ENCODE data around the gene BDH2.

BDH2 gene

GRCh38 chr4:103044183-103044582, 55.5 kb downstream of the BDH2 start:
- Histone ChIP-seq H3K4me1 (ENCODE audit: control insufficient read depth, insufficient read depth, low read length) (no peaks in the 10 kb centered on the region), H3K9me3 (ENCODE audit: control insufficient read depth, insufficient read depth, low read depth, low read length) (no peaks in the 10 kb centered on the region), H3K36me3 (ENCODE audit: control insufficient read depth in 2 of 2, insufficient read depth in 1 of 2, low read length in 2 of 2) (peaks cover 0 to 32% of the 10 kb centered on the region in 2 experiments; a peak in 1 of 3 replicates), H3K4me3 (ENCODE audit: low read depth, low read length) (no peak overlapping the region), H3K27ac (ENCODE audit: extremely low read depth, low read depth, low read length) (no peak overlapping the region)
- CTCF ChIA-PET = interaction anchor here (0.9 to 1.3 kb wide), 4 partner anchors 12 to 424 kb away, joined by 3 to 7 read pairs (median 4); no protein-coding TSS in a partner anchor
- TF ChIP-seq ZNF555 (tag by site-specific recombination; conservative IDR thresholded peaks at IDR 0.05) (no peak), ZNF692 (tag by site-specific recombination; IDR thresholded peaks at IDR 0.05) (no peak), GLI4 (tag by site-specific recombination; IDR thresholded peaks at IDR 0.05) (no peak), ZNF558 (tag by site-specific recombination; IDR thresholded peaks at IDR 0.05) (no peak), ZNF416 (tag by site-specific recombination; IDR thresholded peaks at IDR 0.05) (no peak), ZSCAN4 (tag by site-specific recombination; IDR thresholded peaks at IDR 0.05) (no peak), ZNF530 (tag by site-specific recombination; IDR thresholded peaks at IDR 0.05; ENCODE audit: low read depth) (no peak), ZNF174 (tag by site-specific recombination; IDR thresholded peaks at IDR 0.05) (no peak), ZBTB26 (tag by site-specific recombination; optimal IDR thresholded peaks at IDR 0.05) (no peak), IKZF3 (tag by site-specific recombination; IDR thresholded peaks at IDR 0.05) (no peak), ZNF169 (tag by site-specific recombination; IDR thresholded peaks at IDR 0.05) (no peak), ZBTB10 (tag by site-specific recombination; IDR thresholded peaks at IDR 0.05) (no peak), ZNF670 (tag by site-specific recombination; IDR thresholded peaks at IDR 0.05; ENCODE audit: low read depth) (no peak), SP2 (tag by site-specific recombination; IDR thresholded peaks at IDR 0.05) (no peak), ZNF548 (tag by site-specific recombination; IDR thresholded peaks at IDR 0.05) (no peak), ZNF24 (tag by site-specific recombination; IDR thresholded peaks at IDR 0.05) (no peak), KLF1 (tag by site-specific recombination; IDR thresholded peaks at IDR 0.05) (no peak), INSM2 (tag by site-specific recombination; IDR thresholded peaks at IDR 0.05) (no peak), ZNF626 (tag by site-specific recombination; IDR thresholded peaks at IDR 0.05) (no peak)
- POLR2A ChIA-PET = interaction anchor here (0.6 kb wide), 1 partner anchor 605 kb away, joined by 3 read pairs; no protein-coding TSS in a partner anchor
